GM13976 (cell line): ENCODE results near the gene MERTK.

Experiments used
- DNase-seq: peaks from one replicate; pipeline ENCODE4 v3.0.0; 2012; ENCODE audit warnings: low spot score
- CTCF ChIP-seq: IDR thresholded peaks from 2 replicates; pipeline ENCODE4 v1.5.1; 2012; ENCODE audit warnings: borderline replicate concordance, mild to moderate bottlenecking; ENCODE audit not compliant: insufficient read depth; ENCODE audit errors: extremely low read depth, missing control alignments, control extremely low read depth
- in situ Hi-C: fragments of 300-500 bp; cut with MboI; formaldehyde crosslinking; loops from one replicate; pipeline ENCODE4 v1.12.0; 2022; ENCODE audit warnings: low sequenced_read_pairs, mixed read lengths, inconsistent platforms; ENCODE audit not compliant: unreplicated experiment

The MERTK gene

GRCh38 chr2:112018846-112019245, 120.4 kb downstream of the MERTK start:
- no peak for DNase-seq
- in situ Hi-C loops, result no loop called here
- no peak for TF ChIP-seq CTCF

GRCh38 chr2:112019569-112019982, 121.2 kb downstream of the MERTK start:
- DNase-seq, result no peak
- in situ Hi-C loops, result no loop called here

GRCh38 chr2:112020561-112020960, 122.2 kb downstream of the MERTK start:
- DNase-seq, result no peak
- TF ChIP-seq CTCF, result no peak
- in situ Hi-C loops, result no loop called here

More at GRCh38 chr2:112019569-112019982, 121.2 kb downstream of the MERTK start:
- TF ChIP-seq CTCF, result no peak

- no peak for TF ChIP-seq CTCF
- in situ Hi-C loops, result no loop called here
- no peak for DNase-seq
Observed at GRCh38 chr2:112021290-112021689, 122.9 kb downstream of the MERTK start.

- DNase-seq, result no peak
- in situ Hi-C loops, result no loop called here
- TF ChIP-seq CTCF, result no peak
Observed at GRCh38 chr2:112021781-112022231, 123.4 kb downstream of the MERTK start.

- in situ Hi-C loops, result no loop called here
Observed at GRCh38 chr2:112023707-112024106, 125.3 kb downstream of the MERTK start.

More at GRCh38 chr2:112023707-112024106, 125.3 kb downstream of the MERTK start:
- no peak for DNase-seq
- no peak for TF ChIP-seq CTCF
